ENCODE measurements around the gene ARL15. TPM values are rescaled to one million over a fixed set of nuclear protein-coding genes. Genes with fewer than 3 reads are reported as not detected.

Gene ARL15
- total RNA-seq, 1 donor from 2014 or later: 21.3 TPM

DNA sequence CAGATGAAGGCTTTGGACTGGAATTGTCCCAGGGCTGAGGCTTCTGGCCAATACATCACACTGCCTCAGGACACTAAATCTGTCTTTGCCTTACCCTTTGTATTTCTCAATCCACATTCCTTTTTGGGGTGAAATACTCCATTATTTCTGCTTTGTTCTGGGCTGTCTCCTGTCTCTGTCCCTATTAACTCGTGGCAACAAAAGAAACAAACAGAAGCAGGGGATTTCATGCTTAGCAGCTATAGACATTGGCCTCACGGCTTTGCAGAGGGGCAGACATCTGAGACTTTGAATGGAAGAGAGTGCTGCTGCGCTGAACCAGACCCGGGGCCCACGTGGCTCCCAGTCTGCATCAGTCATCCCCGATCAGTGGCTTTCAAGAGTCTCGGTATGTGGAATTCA lies 129.7 kb downstream of the ARL15 start:
- DNase-seq (ENCODE audit: low spot score): no peak
- intact Hi-C loops (cut with DNase I): no loop called here

DNA sequence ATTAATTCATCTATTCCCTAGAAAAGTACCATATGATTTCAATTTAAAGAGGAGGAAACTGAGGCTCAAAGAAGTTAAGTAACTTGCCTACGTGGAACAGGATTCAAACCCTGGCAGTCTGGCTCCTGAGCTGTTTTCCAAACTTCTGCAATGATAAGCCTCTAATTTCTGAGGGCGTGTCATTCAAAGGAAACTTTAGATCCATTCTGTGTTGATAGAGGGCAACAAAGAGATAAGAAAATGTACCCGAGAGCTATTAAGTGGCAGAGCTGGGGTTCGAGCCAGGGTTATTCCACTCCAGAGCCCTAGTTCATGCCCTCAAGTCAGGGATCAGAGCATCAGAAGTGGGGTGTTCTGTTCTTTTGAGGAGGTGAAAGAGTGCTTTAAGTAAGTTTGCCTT lies 131.4 kb downstream of the ARL15 start:
- intact Hi-C loops (cut with DNase I): no loop called here
- no peak for DNase-seq (ENCODE audit: low spot score)

DNA sequence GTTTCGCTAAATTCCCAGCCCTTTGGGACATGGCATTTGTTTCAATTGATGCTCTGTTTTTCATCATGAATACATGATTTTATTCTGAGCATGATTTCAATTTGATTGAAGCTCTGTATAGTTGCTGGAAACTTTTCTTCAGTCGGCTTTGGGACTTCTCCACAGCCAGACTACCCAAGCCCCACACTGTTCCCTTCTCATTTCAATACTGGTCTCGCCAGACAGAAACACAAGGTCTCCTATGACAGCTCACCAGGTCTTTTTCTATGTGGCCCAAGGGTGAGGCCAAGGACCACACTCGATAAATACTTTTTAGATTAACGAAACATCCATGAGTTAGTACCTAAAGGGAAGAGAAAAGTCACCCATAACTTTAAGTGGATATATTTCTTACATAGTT lies 132.2 kb downstream of the ARL15 start:
- intact Hi-C loops (cut with DNase I): no loop called here
- no peak for DNase-seq (ENCODE audit: low spot score)

GRCh38 chr5:54177058-54177457 lies 133.3 kb downstream of the ARL15 start:
- no peak for DNase-seq (ENCODE audit: low spot score)
- intact Hi-C loops (cut with DNase I): no loop called here

DNA sequence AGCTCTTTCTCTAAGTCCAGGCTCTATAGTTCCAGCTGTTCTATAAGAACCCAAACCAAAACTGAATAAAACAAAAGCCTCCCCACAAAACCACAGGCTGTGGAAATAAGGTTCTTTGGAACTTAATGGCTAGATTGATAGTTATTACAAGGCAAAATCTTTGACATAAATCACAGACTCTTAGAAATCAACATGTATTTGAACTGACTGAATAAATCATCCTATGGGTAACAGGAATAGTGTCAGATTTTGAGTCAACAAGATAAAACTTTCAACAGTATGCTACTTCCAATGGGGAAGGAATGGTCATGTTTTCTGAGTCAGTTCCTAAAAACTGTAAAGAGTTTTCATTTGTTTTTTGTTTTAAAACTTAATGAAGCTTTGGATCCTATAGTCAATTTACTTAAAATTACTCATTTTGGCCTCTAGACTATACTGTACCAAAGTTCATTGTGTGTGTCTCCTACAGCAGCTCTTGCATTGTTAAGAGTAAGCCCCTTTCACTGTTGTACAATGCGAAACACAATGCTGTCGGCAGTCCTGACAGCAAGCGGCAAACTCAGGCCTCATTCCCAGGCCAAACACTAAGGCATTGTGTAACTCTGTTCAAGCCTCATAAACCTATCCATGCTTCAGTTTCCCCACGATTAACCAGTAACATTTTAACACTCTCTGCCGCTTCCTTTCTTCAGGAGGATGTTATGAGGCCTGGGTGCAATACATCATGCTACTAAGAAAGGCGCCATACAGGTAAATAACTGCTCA lies 134.1 kb downstream of the ARL15 start:
- intact Hi-C loops (cut with DNase I): no loop called here
- DNase-seq (ENCODE audit: low spot score): no peak

DNA sequence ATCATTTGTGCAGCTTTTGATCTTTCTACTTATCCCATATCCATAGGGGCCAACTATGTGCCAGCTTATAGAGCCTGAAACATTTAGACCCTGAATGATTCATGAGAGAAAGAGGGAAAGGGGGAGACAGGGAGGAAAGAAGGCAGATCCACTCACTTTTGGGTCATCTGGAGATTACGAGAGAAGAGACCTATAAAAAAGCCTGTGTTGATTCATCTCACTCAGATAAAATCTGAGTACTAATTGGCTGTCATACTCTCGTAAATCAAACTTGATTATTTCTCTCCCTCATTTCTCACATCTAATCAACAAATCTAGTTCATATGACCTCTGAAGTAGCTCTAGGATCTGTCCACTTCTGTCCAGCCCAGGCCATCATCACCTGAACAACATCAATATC lies 137.1 kb downstream of the ARL15 start:
- DNase-seq (ENCODE audit: low spot score): no peak
- intact Hi-C loops (cut with DNase I): no loop called here

DNA sequence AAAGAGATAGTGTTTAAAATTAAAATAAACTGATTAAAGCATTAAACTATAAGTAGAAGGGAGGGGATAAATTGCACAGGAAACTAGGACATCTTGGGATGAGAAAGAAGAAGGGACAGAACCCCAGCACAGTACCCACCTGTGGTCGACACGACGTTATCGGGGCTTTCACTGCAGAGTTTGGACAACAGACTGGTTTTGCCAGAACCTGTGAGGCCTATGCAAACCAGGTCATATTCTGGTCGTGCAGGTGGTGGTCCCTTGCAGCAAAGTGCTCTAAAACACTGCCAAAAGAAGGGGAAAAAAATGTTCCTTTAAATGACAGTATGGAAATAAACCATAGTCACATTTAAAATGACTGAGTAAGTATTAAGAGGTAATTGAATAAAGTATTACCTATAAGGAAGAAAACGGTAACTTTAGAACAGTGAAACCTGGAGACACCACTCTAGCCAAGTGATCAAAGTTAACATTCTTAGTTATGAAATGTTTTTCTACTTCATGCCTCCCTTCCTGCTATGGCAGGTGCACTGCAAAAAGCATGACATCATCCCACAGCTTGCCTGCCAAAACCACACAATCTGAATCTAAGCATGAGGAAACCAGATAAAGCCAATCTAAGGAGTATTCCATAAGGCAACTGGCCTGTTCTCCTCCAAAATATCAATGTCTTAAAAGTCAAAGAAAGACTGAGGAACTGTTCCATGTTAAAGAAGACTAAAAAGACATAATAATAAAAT lies 138.6 kb downstream of the ARL15 start:
- no peak for DNase-seq (ENCODE audit: low spot score)
- intact Hi-C loops (cut with DNase I): no loop called here

GRCh38 chr5:54165687-54166086 lies 144.7 kb downstream of the ARL15 start:
- no peak for DNase-seq (ENCODE audit: low spot score)
- intact Hi-C loops (cut with DNase I): no loop called here

DNA sequence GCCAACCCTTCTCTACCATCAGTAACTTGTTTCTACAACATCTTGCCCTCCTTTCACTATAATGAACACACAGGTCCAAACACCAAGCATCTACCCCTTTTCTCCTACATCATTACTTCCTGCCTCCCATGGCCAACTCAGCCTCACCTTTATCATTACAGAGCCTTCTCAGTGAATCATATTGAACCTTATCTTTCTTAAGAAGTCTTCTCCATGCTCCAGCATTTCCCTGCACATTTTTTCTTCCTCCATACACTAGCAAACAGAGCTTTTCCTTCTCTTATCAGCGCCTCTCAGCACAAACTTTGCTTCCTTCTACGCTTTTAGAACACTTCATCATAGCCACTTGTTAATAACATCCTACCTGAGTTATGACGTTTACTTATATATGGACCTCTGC lies 148.2 kb downstream of the ARL15 start:
- intact Hi-C loops (cut with DNase I): no loop called here
- DNase-seq (ENCODE audit: low spot score): no peak

DNA sequence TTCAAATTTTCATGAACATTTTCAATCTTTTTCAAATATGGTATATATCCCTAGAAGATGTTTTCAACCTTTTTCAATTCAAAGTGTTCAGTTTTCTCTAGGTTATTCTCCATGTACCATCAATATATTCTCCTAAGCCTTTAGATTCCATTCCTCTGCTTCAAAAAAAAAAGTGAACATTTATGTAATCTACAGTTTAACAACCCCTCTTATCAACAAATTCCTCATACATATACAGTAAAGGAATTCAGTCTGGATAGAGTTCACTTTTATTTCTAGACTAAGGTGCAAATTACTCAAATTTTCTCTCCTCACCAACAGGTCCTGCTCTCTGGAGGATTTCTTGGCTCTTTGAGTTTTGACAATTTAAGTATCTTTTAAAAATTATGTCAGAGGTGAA lies 150.0 kb downstream of the ARL15 start:
- intact Hi-C loops (cut with DNase I): no loop called here

DNA sequence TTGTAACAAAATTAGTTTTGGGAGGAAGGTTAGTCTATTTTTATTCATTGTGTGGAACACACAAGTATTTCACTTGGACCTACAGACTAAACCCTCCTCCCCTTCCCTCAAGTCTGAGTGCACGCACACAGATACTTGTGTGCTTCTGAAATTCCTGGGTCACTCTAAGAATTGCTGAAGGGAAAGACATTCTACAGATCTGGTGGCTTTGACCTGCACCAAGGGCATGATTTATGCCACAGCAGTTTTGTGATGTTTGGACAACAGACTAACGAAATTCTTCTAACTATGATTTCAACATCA lies 150.5 kb downstream of the ARL15 start:
- intact Hi-C loops (cut with DNase I): no loop called here
- DNase-seq (ENCODE audit: low spot score): no peak

More for the DNA sequence above, 150.0 kb downstream of the ARL15 start:
- no peak for DNase-seq (ENCODE audit: low spot score)

- DNase-seq (ENCODE audit: low spot score): no peak
- intact Hi-C loops (cut with DNase I): no loop called here
Measured at GRCh38 chr5:54159153-54159892, 151.1 kb downstream of the ARL15 start.

DNA sequence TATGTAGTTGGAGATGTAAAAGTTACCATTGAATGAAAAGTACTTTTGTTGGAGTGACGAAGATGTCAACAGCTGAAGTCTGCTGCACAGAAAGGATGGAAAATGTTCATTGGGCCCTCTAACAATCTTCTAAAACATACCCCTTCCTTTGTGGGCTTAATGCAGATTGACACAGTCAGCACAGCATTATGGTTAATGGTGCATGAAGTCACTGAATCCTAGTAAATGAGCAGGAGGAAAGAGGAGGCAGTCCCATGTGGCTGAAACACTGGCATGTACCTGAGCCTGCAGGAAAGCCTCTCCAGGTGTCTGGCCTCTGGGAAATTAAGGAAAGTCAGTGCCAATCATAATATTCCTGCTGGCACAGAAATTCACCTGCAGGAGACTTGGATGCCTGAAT lies 153.8 kb downstream of the ARL15 start:
- DNase-seq (ENCODE audit: low spot score): no peak
- intact Hi-C loops (cut with DNase I): no loop called here

GRCh38 chr5:54150841-54151240 lies 159.5 kb downstream of the ARL15 start:
- no peak for DNase-seq (ENCODE audit: low spot score)
- intact Hi-C loops (cut with DNase I): no loop called here

DNA sequence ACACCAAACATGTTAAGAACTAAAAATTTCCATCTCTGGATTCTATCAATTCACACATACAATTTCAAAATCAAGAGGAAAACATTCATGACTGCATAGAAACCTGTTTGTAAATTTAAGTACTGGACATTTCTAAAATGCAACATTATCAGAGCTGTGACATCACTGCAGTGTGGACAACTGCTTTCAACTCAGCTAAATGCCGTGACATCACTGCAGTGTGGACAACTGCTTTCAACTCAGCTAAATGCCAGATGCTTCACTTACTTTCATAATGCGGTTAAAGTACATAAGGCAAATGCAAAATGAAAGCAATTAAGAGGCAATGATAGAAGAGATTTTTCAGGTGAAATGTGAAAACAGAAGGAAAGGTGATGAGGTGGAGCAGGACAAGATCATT lies 161.5 kb downstream of the ARL15 start:
- intact Hi-C loops (cut with DNase I): no loop called here
- no peak for DNase-seq (ENCODE audit: low spot score)

DNA sequence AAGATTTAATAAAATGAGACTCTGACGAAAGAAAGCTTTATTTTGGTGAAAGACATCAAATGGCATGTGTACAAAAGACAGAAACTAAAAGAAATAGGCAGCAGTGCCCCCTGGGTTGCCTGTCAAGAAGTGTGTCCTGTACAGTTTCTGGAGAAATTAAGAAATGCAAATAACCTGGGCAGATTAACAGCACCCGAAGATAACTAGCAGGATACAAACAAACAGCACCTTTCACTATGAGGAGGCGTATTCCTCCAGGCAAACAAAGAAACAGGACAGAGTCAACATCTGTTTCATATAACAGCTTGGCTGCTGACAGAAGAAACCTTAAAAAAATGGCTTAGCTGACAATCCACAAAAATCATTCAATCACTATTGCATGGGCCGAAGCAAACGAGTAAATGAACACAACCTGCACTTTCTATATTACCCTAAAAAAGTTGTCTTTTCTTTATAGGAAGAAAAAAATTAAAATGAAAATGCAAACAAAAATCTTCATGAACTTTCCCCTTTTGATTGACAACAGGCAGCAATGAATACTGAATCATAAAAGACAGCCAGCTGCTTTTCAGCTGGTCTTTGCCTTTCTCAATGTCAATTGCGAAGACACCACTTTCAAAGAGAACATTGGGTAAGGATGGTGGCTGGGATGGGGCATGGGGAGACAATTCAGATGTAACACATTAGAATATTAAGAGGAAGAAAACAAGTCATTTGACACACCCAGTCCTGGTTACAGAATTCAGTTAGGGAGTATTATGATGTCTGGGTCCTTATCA lies 162.1 kb downstream of the ARL15 start:
- intact Hi-C loops (cut with DNase I): no loop called here
- no peak for DNase-seq (ENCODE audit: low spot score)

- intact Hi-C loops (cut with DNase I): no loop called here
- DNase-seq (ENCODE audit: low spot score): no peak
Measured at GRCh38 chr5:54146916-54147315, 163.5 kb downstream of the ARL15 start.

DNA sequence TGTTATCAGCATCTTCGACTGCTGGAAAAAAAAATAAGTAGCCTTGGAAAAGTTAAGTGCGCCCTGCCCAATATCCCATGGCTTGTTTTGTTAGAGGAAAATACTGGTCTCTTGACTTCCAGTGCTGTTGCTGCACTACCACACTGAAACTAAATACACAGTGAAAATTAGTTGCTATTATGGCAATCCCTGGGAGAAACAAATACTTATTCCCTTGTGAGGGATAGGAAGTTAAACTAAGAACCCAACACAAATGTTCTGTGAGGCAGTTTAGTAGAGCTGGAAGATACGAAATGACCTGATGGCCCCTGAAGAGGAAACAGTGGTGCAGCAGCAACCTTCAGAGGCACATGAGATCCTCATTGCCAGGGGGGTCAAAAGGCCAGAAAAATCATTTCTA lies 164.0 kb downstream of the ARL15 start:
- DNase-seq (ENCODE audit: low spot score): no peak
- intact Hi-C loops (cut with DNase I): no loop called here

- intact Hi-C loops (cut with DNase I): no loop called here
- DNase-seq (ENCODE audit: low spot score): no peak
Measured at GRCh38 chr5:54140247-54140840, 170.0 kb downstream of the ARL15 start.

All from cardiac septum (tissue), 1 donor.